Liver (tissue), 9 donors: ENCODE data around the gene PCDHGB3. TPM values are rescaled to one million over a fixed set of nuclear protein-coding genes. Genes with fewer than 3 reads are reported as not detected.

ENCODE experiments used
- DNase-seq: peaks from one replicate; pipeline ENCODE4 v3.0.0-alpha.2; 2017; ENCODE audit warnings: low spot score
- H3K27ac ChIP-seq, 2 donors: one replicate each; pipeline ENCODE4 v1.7.0; 2013; ENCODE audit warnings: inconsistent platforms in 2 of 2, low read length in 2 of 2, control low read depth in 1 of 2, low read depth in 1 of 2, mild to moderate bottlenecking in 1 of 2
- H3K27me3 ChIP-seq, 4 donors: one replicate each; pipeline versions ENCODE4 v1.6.1 to v1.7.0; 2013; ENCODE audit warnings: low read length in 3 of 4, inconsistent platforms in 1 of 4, mild to moderate bottlenecking in 1 of 4, moderate library complexity in 1 of 4; ENCODE audit not compliant: control insufficient read depth in 4 of 4, insufficient read depth in 4 of 4
- H3K36me3 ChIP-seq, 4 donors: one replicate each; pipeline versions ENCODE4 v1.6.1 to v1.7.0; 2013; ENCODE audit warnings: low read length in 3 of 4, mild to moderate bottlenecking in 3 of 4, low read depth in 1 of 4, moderate library complexity in 1 of 4; ENCODE audit not compliant: control insufficient read depth in 4 of 4, insufficient read depth in 3 of 4
- H3K4me1 ChIP-seq, 4 donors: one replicate each; pipeline versions ENCODE4 v1.6.1 to v1.7.0; 2013; ENCODE audit warnings: low read length in 3 of 4, mild to moderate bottlenecking in 3 of 4, moderate library complexity in 1 of 4; ENCODE audit not compliant: control insufficient read depth in 4 of 4, insufficient read depth in 4 of 4
- H3K4me3 ChIP-seq, 3 donors: one replicate each; pipeline versions ENCODE4 v1.6.1 to v1.7.0; 2013; ENCODE audit warnings: low read length in 3 of 3, control low read depth in 1 of 3, low read depth in 1 of 3, mild to moderate bottlenecking in 1 of 3
- H3K9ac ChIP-seq, 2 donors: one replicate each; pipeline ENCODE4 v1.7.0; 2013; ENCODE audit warnings: low read length in 2 of 2, mild to moderate bottlenecking in 2 of 2, moderate library complexity in 2 of 2, control low read depth in 1 of 2, low read depth in 1 of 2
- H3K9me3 ChIP-seq, 4 donors: one replicate each; pipeline versions ENCODE4 v1.6.1 to v1.7.0; 2013; ENCODE audit warnings: low read length in 3 of 4; ENCODE audit not compliant: control insufficient read depth in 4 of 4
- FOXA2 ChIP-seq: IDR thresholded peaks from 2 replicates; pipeline ENCODE4 v1.6.1; 2016; ENCODE audit warnings: antibody characterized with exemption
- HNF4A ChIP-seq, 2 donors: conservative IDR thresholded peaks; 2 replicates each; pipeline ENCODE4 v1.6.1; 2016; ENCODE audit warnings: antibody characterized with exemption in 2 of 2, mild to moderate bottlenecking in 2 of 2
- HNF4G ChIP-seq: IDR thresholded peaks from 2 replicates; pipeline ENCODE4 v1.6.1; 2016; ENCODE audit warnings: antibody characterized with exemption
- NR2F2 ChIP-seq: IDR thresholded peaks from 2 replicates; pipeline ENCODE4 v1.6.1; 2016; ENCODE audit warnings: antibody characterized with exemption
- RAD21 ChIP-seq, 2 donors: IDR thresholded peaks; 2 replicates each; pipeline ENCODE4 v1.6.1; 2016; ENCODE audit warnings: antibody characterized with exemption in 2 of 2, mild to moderate bottlenecking in 2 of 2
- SP1 ChIP-seq: IDR thresholded peaks from 2 replicates; pipeline ENCODE4 v1.6.1; 2018; ENCODE audit warnings: antibody characterized with exemption, mild to moderate bottlenecking
- TAF1 ChIP-seq: conservative IDR thresholded peaks from 2 replicates; pipeline ENCODE4 v1.6.1; 2016; ENCODE audit warnings: antibody characterized with exemption, mild to moderate bottlenecking
- YY1 ChIP-seq: IDR thresholded peaks from 2 replicates; pipeline ENCODE4 v1.6.1; 2016; ENCODE audit warnings: antibody characterized with exemption, mild to moderate bottlenecking
- WGBS: extraction: QIAGEN DNeasy Blood & Tissue Kit; methylation state at CpG from one replicate; pipeline ENCODE4 v1.1.7; 2013; 5-methylcytosine and 5-hydroxymethylcytosine counted together
- polyA plus RNA-seq, 2 donors: library from polyadenylated mRNA; stranded (reverse) in 1 of 2; unstranded in 1 of 2; fragments of 200-250 nt in 1 of 2; fragments of >200 nt in 1 of 2; fragmentation: Nextera tagmentation in 1 of 2; extraction: Ambion mirVana in 1 of 2; gene quantifications; one replicate each; pipeline versions ENCODE4 v1.2.1 to v1.2.3, GENCODE V29; 2013 to 2015
- total RNA-seq, 2 donors: library from RNA; depleted of rRNA; stranded (reverse); fragments of >200 nt; gene quantifications; one replicate each; pipeline ENCODE4 v1.2.3, GENCODE V29; 2014
- TF ChIP-seq, protein P1 (sequence below): IDR thresholded peaks from 2 replicates; pipeline ENCODE4 v1.6.1; 2016; ENCODE audit warnings: antibody characterized with exemption
- TF ChIP-seq, protein P2 (sequence below): IDR thresholded peaks from 2 replicates; pipeline ENCODE4 v1.6.1; 2016; ENCODE audit warnings: antibody characterized with exemption
- TF ChIP-seq, protein P3 (sequence below): IDR thresholded peaks from 2 replicates; pipeline ENCODE4 v1.6.1; 2016; ENCODE audit warnings: antibody characterized with exemption, mild to moderate bottlenecking
- TF ChIP-seq, protein P4 (sequence below): fragments of 150-350 bp; IDR thresholded peaks from 2 replicates; pipeline ENCODE4 v1.5.1; 2017; ENCODE audit warnings: improper control_type of control experiment, low read depth, low read length; ENCODE audit not compliant: missing input control
- TF ChIP-seq, protein P5 (sequence below): IDR thresholded peaks from 2 replicates; pipeline ENCODE4 v1.6.1; 2016; ENCODE audit warnings: antibody characterized with exemption
- donor health status: healthy.
- donor health status: healthy.
- donor health status: healthy.
- donor health status: healthy.
- donor health status: healthy.

PCDHGB3 gene
- total and polyA plus RNA-seq, 4 donors, result 0.07 to 1.2 (median 0.37) TPM; not detected in 1

DNA sequence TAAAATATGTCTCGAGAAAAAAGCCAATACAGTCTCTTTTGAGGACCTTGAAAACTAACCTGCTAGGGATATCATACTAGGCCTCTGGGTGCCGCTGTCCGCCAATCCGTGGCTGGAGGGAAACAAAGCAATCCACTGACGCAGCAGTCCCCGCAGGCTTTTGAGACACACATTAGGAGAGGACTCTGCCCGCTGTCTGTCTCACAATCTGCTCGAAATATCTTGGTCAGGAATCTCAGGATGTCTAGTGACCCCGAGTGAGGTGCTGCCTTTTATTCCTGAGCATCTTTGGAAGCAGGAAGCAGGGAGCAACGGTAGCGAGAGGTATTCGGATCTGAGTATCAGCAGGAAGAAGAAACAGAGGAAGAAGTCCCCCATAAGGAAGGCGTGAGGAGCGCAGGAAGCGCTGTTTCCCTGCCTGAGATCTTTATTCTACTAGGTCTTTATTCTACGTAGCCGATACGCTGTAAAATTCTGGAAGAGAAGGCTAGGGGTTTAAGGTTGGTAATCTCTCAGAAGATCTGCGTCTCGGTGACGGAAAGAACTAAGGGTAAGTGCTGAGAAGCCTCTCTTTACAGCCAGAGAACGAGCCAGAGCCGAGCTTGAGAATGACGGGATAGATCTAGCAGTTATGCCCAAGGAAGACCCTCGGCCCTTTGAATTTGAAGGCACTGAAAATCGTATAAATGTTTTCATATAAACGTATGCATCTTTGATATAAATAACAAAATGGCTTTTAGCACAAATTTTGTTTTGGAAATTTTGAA is 43.8 kb upstream of the PCDHGB3 start:
- Histone ChIP-seq H3K27me3 (peaks cover 0 to 6% (median 0%) of the 10 kb centered on the region in 4 donors), H3K27ac (no peak overlapping the region), H3K9ac (no peak overlapping the region), H3K4me1 (peaks cover 0 to 1% (median 0%) of the 10 kb centered on the region in 4 donors), H3K36me3 (peaks cover 0 to 2% (median 0%) of the 10 kb centered on the region in 4 donors), H3K9me3 (peaks cover 14 to 66% (median 37%) of the 10 kb centered on the region in 4 donors), H3K4me3 (peak overlapping the region in 1 of 3 donors; percentile 30)
- no peak for DNase-seq
- 20% methylated on average over 27 of the region's 27 CpGs for WGBS
- TF ChIP-seq RAD21 (IDR thresholded peaks at IDR 0.05) (peak in 1 of 2 donors; percentile 13), FOXA2 (no peak), TAF1 (no peak), YY1 (no peak)
- TF ChIP-seq, protein P1, sequence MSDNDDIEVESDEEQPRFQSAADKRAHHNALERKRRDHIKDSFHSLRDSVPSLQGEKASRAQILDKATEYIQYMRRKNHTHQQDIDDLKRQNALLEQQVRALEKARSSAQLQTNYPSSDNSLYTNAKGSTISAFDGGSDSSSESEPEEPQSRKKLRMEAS, result no peak
- TF ChIP-seq, protein P2, sequence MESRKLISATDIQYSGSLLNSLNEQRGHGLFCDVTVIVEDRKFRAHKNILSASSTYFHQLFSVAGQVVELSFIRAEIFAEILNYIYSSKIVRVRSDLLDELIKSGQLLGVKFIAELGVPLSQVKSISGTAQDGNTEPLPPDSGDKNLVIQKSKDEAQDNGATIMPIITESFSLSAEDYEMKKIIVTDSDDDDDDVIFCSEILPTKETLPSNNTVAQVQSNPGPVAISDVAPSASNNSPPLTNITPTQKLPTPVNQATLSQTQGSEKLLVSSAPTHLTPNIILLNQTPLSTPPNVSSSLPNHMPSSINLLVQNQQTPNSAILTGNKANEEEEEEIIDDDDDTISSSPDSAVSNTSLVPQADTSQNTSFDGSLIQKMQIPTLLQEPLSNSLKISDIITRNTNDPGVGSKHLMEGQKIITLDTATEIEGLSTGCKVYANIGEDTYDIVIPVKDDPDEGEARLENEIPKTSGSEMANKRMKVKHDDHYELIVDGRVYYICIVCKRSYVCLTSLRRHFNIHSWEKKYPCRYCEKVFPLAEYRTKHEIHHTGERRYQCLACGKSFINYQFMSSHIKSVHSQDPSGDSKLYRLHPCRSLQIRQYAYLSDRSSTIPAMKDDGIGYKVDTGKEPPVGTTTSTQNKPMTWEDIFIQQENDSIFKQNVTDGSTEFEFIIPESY, result no peak

DNA sequence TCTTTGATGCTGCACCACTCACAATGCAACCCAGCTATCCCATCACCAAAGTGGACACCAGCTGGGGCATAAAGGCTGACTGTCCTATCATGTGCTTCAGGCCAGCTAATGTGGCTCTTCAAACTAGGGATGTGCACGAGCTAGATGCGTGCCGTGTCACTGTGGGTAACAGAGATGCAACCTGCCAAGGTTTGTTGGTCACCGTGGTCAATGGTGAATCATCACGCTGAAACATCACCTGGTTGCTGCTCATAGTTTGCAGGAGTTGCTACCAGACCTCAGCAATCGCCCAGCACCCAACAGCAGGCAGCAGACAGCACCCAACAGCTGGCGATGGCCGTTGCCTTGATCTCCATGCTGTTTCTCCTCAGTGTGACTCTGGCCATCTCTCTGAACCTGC is 41.8 kb upstream of the PCDHGB3 start:
- Histone ChIP-seq H3K36me3 (peaks cover 0 to 2% (median 0%) of the 10 kb centered on the region in 4 donors), H3K9me3 (peaks cover 22 to 76% (median 45%) of the 10 kb centered on the region in 4 donors), H3K4me1 (no peaks in the 10 kb centered on the region), H3K27ac (no peak overlapping the region), H3K4me3 (peak overlapping the region in 2 of 3 donors; percentile 14 to 33), H3K9ac (no peak overlapping the region), H3K27me3 (peaks cover 0 to 6% (median 2%) of the 10 kb centered on the region in 4 donors)
- TF ChIP-seq HNF4G, result no peak
- TF ChIP-seq RAD21 (IDR thresholded peaks at IDR 0.05), result no peak
- TF ChIP-seq, protein P2, result no peak
- TF ChIP-seq HNF4A (conservative IDR thresholded peaks at IDR 0.05), result no peak
- no peak for TF ChIP-seq SP1
- no peak for TF ChIP-seq NR2F2
- TF ChIP-seq, protein P1, result no peak
- TF ChIP-seq, protein P3, sequence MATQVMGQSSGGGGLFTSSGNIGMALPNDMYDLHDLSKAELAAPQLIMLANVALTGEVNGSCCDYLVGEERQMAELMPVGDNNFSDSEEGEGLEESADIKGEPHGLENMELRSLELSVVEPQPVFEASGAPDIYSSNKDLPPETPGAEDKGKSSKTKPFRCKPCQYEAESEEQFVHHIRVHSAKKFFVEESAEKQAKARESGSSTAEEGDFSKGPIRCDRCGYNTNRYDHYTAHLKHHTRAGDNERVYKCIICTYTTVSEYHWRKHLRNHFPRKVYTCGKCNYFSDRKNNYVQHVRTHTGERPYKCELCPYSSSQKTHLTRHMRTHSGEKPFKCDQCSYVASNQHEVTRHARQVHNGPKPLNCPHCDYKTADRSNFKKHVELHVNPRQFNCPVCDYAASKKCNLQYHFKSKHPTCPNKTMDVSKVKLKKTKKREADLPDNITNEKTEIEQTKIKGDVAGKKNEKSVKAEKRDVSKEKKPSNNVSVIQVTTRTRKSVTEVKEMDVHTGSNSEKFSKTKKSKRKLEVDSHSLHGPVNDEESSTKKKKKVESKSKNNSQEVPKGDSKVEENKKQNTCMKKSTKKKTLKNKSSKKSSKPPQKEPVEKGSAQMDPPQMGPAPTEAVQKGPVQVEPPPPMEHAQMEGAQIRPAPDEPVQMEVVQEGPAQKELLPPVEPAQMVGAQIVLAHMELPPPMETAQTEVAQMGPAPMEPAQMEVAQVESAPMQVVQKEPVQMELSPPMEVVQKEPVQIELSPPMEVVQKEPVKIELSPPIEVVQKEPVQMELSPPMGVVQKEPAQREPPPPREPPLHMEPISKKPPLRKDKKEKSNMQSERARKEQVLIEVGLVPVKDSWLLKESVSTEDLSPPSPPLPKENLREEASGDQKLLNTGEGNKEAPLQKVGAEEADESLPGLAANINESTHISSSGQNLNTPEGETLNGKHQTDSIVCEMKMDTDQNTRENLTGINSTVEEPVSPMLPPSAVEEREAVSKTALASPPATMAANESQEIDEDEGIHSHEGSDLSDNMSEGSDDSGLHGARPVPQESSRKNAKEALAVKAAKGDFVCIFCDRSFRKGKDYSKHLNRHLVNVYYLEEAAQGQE, result no peak
- no peak for TF ChIP-seq FOXA2
- TF ChIP-seq, protein P4, sequence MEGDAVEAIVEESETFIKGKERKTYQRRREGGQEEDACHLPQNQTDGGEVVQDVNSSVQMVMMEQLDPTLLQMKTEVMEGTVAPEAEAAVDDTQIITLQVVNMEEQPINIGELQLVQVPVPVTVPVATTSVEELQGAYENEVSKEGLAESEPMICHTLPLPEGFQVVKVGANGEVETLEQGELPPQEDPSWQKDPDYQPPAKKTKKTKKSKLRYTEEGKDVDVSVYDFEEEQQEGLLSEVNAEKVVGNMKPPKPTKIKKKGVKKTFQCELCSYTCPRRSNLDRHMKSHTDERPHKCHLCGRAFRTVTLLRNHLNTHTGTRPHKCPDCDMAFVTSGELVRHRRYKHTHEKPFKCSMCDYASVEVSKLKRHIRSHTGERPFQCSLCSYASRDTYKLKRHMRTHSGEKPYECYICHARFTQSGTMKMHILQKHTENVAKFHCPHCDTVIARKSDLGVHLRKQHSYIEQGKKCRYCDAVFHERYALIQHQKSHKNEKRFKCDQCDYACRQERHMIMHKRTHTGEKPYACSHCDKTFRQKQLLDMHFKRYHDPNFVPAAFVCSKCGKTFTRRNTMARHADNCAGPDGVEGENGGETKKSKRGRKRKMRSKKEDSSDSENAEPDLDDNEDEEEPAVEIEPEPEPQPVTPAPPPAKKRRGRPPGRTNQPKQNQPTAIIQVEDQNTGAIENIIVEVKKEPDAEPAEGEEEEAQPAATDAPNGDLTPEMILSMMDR, result no peak
- TF ChIP-seq, protein P5, sequence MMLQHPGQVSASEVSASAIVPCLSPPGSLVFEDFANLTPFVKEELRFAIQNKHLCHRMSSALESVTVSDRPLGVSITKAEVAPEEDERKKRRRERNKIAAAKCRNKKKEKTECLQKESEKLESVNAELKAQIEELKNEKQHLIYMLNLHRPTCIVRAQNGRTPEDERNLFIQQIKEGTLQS, result no peak
- no peak for DNase-seq
- WGBS, result 72% methylated on average over 8 of the region's 8 CpGs
